ENCODE measurements around the gene TRIM40.
"Not testable (repeated sequence)": the region's sequence is repeated elsewhere in the genome, so short reads cannot be mapped to it uniquely, and the experiment has no call there.

TRIM40 gene

DNA sequence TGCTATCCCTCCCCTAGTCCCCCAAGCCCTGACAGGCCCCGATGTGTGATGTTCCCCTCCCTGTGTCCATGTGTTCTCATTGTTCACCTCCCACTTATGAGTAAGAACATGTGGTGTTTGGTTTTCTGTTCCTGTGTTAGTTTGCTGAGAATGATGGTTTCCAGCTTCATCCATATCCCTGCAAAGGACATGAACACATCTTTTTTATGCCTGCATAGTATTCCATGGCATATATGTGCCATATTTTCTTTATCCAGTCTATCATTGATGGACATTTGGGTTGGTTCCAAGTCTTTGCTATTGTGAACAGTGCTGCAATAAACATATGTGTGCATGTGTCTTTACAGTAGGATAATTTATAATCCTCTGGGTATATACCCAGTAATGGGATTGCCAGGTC lies 29.3 kb downstream of the TRIM40 start:
- DNase-seq = not testable (repeated sequence)

DNA sequence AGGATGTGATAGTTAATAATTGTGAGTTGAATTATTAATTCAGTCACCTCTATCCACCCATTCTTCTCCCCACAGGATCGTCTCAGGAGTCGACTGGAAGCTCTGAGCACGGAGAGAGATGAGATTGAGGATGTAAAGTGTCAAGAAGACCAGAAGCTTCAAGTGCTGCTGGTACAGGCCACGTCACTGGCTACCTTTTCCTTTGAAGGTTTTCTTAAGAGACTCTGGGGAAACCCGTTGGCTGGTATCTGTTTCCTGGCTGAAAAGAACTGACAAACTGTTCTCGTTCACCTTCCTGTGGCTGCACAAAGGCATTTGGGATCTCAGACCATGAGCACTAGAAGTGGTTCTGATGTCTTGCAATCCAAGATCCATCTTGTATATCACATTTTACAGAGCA lies 31.2 kb downstream of the TRIM40 start:
- DNase-seq = no peak

DNA sequence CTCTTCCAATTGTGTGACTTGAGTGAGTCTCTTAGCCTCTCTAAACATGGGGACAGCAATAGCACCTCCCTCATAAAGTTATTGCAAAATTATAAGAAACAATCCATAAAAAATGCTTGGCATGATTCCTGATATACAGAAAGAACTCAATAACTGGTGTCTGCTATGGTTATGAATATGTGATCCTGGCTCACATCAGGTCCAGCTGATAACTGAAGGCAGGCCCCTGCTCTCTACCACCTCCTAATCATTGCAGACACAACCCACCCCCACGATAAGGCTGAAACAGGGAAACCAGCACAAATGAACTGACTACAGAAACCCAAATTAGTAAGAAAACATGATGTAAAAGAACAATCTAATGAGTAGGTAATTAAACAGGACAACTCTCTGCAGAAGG lies 32.8 kb downstream of the TRIM40 start:
- no peak for DNase-seq

DNA sequence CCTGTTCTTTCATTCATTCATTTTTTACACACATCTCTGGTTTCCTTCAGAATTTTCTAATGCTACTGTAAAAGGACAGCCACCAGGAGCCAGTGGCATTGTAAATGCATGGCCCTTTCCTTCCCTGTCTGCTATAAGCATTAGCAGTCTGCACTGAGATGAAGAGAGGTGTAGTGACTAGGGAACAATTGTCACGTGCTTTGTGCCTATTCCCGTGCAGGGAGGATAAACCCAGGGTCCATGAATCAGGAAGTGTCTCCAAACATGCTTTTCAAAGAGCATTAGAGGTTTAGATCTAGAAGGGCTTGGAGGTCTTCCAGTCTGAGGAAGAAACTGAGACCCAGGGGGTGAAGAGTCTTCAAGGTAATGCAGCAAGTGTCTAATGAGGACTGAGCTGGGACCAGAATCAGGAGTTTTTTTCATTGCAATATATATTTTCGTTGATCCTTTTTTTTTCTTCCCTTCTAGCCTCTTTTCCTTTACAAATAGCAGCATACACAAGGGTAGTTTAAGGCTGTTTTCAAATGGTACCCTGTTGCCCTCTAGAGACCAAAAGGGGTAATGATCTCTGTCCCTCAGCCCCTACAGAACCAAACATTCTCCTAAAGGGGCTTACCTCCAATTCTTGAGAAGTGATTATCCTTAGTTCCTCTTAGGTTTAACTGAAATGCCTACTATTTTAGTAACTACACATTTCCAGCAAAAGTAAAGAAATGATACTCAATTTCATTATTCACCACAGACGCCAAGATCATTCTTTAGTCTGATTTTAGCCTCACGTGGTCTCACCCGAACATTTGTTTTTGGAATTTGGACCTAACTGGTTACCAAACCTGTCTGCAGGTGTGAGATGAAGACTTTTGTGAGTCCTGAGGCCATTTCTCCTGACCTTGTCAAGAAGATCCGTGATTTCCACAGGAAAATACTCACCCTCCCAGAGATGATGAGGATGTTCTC lies 34.0 kb downstream of the TRIM40 start:
- DNase-seq = no peak

DNA sequence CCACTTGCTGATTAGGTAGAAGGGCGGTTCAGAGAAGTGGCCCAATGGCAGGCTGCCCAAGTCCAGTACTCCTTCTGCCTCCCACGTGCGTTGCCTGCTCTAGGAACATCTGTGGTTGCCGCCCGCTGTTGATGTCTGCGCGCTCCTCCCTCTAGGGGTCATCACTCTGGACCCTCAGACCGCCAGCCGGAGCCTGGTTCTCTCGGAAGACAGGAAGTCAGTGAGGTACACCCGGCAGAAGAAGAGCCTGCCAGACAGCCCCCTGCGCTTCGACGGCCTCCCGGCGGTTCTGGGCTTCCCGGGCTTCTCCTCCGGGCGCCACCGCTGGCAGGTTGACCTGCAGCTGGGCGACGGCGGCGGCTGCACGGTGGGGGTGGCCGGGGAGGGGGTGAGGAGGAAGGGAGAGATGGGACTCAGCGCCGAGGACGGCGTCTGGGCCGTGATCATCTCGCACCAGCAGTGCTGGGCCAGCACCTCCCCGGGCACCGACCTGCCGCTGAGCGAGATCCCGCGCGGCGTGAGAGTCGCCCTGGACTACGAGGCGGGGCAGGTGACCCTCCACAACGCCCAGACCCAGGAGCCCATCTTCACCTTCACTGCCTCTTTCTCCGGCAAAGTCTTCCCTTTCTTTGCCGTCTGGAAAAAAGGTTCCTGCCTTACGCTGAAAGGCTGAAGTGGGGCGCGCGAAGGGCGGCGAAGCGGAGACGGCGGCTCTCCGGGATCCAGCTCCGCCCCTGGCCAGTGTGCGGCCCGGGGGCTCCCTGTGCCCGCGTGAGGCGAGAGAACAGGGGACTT lies 35.9 kb downstream of the TRIM40 start:
- peak; percentile 34 for DNase-seq

DNA sequence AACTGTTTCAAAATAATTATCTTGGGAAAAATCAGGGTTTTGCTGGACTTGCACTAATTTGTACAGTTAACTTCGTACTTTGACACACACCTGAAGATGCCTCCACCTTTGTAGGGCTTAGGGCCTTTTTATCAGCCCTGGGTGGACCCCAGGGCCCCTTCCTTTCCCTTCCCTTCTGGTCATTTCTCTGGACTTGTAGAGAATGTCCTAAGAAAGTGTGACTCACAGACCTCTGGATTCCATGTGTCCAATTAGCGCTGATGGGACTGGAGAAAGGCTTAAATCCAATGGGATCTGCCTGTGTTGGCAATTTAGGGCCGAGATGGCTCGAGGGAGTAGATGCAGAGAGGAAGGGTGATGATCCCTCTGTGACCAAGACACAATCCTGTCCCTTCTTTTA lies 36.7 kb downstream of the TRIM40 start:
- no peak for DNase-seq

DNA sequence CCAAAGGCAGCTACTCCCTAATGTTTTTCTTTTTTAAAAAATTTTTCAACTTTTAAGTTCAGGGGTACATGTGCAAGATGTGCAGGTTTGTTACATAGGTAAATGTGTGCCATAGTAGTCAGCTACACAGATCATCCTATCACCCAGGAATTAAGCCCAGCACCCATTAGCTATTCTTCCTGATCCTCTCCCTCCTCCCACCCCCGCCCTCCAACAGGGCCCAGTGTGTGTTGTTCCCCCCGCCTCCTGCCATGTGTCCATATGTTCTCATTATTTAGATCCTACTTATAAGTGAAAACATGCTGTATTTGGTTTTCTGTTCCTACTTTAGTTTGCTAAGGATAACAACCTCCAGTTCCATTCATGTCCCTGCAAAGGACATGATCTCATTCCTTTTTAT lies 39.8 kb downstream of the TRIM40 start:
- DNase-seq = no peak

DNA sequence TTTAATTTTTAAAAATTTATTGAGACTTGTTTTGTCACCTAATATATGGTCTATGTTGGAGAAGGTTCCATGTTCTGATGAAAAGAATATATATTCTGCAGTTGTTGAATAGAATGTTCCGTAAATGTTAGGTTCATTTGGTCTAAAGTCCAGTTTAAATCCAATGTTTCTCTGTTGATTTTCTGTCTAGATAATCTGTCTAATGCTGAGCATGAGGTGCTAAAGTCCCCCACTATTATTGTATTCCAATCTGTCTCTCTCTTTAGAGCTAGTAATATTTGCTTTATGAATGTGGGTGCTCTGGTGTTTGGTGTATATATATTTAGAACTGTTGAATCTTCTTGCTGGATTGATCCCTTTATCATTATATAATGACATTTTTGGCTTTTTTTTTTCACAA lies 42.9 kb downstream of the TRIM40 start:
- no peak for DNase-seq

DNA sequence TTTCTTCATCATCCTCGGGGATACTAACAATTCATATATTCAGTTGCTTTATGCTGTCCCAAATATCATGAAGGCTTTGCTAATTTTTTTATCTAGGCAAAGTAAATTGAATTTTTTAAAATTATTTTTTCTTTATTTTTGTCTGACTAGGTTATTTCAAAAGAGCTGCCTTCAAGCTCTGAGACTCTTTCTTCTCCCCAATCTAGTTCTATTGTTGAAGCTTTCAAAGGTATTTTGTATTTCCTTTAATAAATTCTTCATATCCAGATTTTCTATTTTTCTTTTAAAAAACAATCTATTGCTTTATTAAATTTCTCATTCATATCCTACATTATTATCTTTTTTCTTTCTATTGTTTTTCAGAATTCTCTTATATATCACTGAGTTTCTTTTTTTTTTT lies 44.2 kb downstream of the TRIM40 start:
- no peak for DNase-seq

DNA sequence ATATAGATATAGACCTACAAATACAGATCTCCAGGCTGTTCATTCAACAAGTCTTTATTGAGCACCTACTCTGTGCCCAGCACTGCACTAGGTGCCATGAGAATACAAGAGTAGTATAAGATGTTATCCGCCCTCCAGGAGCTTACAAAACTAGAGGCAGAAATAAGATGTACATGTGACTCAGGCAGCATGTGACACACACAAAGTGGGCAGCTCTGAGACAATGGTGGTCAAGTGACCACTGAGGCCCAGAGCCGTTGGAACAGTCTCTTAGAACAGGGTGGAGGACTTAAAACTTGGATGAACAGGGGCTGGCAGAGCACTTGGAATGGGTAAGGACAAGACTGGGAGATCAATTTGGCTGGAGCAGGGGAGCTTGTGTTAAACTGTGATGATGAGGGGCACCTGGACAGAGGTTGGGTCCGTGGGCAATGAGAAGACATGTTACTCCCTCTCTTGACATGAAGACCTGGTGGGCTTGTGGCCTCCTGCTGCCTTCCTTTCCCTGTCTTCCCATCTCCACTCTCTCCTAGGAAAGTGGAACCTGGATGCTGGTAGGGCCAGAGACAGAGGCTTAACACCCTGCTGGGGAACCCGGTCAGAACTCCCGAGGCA lies 48.6 kb downstream of the TRIM40 start:
- no peak for DNase-seq

DNA sequence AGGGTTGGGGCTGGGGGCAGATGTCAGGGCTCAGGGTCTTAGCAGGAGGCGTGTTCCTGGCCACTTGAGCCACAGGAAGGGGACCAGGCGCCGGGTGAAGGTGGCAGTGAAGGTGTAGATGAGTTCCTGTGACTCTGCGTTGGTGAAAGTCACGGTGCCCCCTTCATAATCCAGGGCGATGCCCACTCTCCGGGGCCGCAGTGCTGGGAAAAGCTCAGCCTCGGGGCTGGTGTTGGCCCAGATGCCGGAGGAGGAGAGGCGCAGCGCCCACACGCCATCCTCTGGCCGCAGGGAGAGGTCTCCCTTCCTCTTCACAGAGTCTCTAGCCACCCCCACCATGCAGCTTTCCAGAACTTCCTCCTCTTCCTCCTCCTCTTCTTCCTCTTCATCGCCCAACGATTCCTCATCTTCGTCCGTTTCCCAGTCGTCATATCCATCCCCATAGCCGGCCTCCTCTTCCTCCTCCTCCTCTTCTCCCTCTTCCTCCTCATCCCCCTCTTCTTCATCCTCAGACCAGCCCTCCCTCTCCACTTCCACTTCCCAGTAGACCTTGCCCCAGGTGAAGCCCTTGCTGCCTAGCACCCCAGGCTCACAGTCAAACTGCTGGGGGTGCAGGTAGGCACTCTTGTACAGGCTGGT lies 50.0 kb downstream of the TRIM40 start:
- DNase-seq = no peak

DNA sequence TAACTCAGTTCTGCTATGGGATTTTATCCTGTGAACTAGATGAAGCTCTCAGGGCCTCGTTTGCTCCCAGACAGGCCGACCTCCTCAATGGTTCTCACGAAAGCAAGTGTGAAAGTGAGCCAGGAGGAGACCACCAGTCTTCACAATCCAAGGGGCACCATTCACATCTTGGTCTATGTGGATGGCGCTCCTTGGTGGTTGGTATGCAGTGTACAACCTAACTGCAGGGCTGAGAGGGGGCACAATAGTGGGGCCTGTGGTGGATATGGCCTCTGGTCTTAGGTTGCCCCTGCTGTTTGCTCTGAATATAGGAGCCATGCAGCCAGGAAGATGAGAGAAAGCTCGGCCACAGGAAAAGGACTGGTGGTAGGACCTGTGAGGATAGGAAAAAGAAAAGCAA lies 52.6 kb downstream of the TRIM40 start:
- DNase-seq = no peak

DNA sequence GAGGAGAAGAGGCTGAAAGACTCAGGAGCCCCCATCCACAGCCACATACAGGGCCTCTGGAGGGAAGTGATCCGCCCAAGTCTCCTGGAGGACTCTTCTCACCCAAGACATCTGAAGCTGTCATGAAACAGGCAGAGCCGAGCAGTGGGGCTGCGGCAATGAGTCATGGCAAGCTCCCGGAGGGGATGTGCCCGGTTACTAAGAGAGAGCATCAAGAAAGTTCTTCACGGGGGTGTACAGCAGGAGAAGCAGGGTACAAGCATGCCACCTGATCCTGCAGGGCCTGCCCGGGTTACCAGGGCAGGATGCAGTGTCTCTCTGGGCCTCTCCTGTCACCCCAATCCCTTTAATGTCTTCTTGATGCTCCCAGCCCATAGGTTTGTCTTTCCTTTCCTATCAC lies 56.1 kb downstream of the TRIM40 start:
- DNase-seq = no peak

DNA sequence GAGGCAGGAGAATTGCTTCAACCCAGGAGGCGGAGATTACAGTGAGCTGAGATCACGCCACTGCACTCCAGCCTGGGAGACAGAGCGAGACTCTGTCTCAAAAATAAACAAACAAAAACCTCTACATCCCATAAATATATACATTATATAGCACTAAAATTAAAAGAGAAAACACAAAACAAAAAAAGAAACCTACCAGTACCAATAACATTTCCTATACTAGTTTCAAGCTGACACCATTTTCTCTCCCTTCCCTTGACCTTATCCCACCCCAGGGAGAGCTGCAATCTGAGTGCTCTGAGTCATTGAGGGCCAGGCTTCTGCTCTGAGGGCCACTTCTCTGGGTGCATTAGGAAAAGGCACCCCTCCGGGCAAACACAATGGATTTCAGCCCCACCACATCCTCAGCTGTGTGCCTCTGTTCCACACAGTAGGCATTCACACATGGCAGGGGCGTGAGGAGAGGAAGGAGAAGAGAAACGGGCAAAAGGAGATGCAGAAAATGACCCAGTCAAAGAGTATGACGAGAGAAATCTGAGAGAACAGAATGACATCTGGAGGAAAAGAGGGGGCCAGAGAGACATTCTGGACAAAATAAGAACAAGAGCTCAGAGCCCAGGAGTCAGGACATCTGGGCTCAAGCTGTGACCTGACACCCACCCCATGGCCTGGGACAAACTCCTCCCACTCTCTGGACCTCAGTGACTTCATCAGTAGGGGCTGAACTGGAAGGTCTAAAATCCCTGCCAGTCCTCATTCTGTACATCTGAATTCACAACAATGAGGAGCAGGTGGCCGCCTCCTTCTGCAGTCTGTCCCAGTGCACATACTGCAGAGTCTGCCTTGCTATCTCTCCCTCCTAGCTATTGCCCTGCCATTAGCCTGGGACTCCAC lies 59.1 kb downstream of the TRIM40 start:
- no peak for DNase-seq

DNA sequence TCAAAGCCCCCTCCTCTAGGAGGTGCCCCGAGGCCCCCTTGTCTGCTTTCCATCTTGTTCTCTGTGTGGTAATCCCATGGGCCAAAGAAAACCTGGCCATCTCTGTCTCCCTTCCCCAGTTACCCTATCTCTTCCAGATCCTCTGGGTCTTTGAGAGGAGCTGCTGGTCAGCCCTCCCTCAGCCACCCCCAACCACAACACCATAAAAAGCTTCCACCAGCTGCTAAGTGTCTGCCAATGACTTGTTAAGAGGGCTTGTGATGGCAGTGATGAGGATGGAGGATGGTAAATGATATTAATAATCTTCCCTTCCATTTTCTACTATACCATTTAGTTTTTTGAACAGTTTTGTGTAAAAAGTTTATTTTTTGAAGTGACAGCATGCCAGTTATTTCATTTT lies 60.0 kb downstream of the TRIM40 start:
- no peak for DNase-seq

DNA sequence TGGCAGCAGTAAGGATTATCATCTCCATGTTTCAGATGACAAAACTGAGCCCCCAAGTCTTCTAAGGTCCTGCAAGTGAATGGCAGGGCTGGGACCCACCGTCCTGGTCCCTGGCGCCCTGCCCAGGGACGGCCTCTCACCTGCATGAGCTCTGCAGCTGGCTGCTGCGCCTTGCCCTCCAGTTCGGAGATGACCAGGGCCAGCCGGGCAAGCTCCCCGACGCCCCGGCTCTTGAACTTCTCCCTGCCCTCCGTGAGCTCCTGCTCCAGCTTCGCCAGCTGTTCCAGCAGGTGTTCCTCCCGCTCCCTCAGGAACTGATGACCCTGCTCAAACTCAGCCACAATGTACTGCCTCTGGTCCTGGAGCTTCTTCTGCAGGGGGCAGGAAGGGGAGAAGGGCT lies 60.4 kb downstream of the TRIM40 start:
- DNase-seq = no peak

Data from activated T-cell treated with anti-CD3 and anti-CD28 coated beads, Interleukin-2, amount 50 U/mL, for 1 hour (primary cell).